ENCODE results near the gene C17orf50.

The C17orf50 gene

DNA sequence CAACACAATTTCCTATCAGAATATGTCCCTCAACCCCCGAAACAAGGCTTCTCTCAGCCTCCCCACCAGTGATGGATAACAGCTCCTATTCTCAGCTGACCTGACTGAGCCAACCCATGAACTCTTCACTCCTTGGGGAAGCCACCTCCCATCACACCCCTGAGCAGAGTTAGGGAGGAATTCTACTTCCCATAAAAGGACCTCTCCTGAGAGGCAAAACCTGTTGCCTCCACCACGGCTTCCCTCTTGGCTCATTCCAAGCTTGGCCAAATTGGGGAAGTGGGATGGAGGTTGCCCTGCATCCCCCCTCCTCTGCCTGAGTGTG lies 34.9 kb upstream of the C17orf50 start:
- no peak overlapping the region for H3K27ac ChIP-seq
- no peak overlapping the region for H3K4me3 ChIP-seq
- peaks cover 29% of the 10 kb centered on the region for H3K4me1 ChIP-seq
- peak overlapping the region; percentile 67; the same call in 1 of the 2 replicates for H3K4me2 ChIP-seq
- no peaks in the 10 kb centered on the region for H3K27me3 ChIP-seq
- TF ChIP-seq Cebpa-rat (IDR thresholded peaks at IDR 0.05), result no peak
- H3K36me3 ChIP-seq, result peaks cover 79% of the 10 kb centered on the region
- no peak overlapping the region for H3K9ac ChIP-seq
- H3K9me3 ChIP-seq, result no peaks in the 10 kb centered on the region
- peaks cover 15% of the 10 kb centered on the region; the same call in 1 of the 2 replicates for H4K20me1 ChIP-seq

DNA sequence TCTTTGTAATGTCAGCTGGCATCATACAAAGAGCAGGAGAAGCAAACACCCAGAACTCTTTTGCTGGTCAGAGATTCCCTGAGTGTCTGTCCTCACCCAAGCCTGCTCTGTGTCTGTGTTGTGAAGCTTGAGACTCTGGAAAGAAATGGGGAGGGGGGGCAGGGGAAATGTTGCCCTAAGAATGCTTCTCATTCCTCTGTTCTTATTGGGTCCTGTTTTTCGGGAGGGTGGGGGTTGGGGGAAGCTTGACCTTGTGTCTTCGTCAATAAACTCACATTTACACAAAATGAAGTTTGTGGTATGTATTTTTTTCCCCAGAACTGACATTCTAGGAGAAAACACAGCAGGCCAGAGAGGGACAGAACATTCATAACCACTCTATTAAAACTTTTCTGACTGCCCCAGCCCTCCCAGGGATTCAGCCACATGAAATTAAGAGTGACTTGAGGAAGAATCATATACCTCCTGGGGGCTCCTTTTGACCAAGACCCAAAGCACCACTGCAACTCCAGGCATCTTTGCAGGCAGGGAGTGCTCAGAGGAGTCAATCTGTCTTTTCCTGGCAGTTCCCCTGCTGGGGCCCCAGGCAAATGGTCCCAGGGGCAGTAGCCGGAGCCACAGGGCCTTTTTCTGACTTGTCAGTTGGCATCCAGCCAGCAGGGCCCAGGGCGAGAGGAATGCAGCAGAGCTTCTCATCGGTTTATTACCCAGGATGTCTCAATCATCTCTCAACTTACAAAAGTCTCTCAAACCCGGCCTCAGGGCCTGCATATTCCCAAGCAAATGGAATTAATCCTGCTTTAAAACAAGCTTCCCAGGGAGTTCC lies 34.3 kb upstream of the C17orf50 start:
- TF ChIP-seq Cebpa-rat (IDR thresholded peaks at IDR 0.05), result no peak
- no peaks in the 10 kb centered on the region for H3K9me3 ChIP-seq
- H4K20me1 ChIP-seq, result peaks cover 15% of the 10 kb centered on the region; the same call in 1 of the 2 replicates
- H3K4me3 ChIP-seq, result no peak overlapping the region
- no peaks in the 10 kb centered on the region for H3K27me3 ChIP-seq
- H3K9ac ChIP-seq, result peak overlapping the region; percentile 50; the same call in 1 of the 2 replicates
- H3K36me3 ChIP-seq, result peaks cover 73% of the 10 kb centered on the region
- H3K4me1 ChIP-seq, result peaks cover 35% of the 10 kb centered on the region
- peak overlapping the region; percentile 40; the same call in 1 of the 2 replicates for H3K27ac ChIP-seq
- peak overlapping the region; percentile 67 for H3K4me2 ChIP-seq

DNA sequence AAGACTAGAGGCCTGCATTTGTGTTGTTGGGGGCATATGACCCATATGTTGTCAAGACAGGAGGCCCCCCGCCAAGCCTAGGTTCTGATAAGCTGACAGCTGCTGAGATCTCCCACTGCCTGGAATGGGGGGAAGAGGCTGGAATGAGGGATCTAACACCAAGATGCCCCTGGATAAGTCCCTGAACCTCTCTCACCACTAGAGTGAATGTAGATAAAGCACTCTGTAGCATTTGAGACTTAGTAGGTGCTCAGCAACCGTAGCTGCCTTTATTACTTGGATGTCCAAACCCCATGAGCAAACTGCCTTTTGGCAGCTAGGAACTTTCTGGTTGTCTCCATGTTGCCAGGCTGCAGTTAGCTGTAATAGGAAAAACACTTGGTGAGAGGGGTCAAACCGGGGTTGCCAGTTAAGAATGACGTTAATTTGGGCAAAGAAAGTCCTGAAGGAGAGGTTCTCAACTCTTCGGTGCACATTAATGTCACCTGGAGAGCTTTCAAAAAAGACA lies 33.7 kb upstream of the C17orf50 start:
- Histone ChIP-seq H3K36me3 (peaks cover 66% of the 10 kb centered on the region), H3K27me3 (no peaks in the 10 kb centered on the region), H3K9ac (no peak overlapping the region), H3K9me3 (no peaks in the 10 kb centered on the region), H3K4me1 (peaks cover 36% of the 10 kb centered on the region), H3K4me2 (peak overlapping the region; percentile 67), H3K27ac (0 out of 2 replicates have a peak overlapping the region, but pooled peaks have one; percentile 40), H4K20me1 (peaks cover 15% of the 10 kb centered on the region; the same call in 1 of the 2 replicates), H3K4me3 (no peak overlapping the region)
- TF ChIP-seq Cebpa-rat (IDR thresholded peaks at IDR 0.05), result no peak

DNA sequence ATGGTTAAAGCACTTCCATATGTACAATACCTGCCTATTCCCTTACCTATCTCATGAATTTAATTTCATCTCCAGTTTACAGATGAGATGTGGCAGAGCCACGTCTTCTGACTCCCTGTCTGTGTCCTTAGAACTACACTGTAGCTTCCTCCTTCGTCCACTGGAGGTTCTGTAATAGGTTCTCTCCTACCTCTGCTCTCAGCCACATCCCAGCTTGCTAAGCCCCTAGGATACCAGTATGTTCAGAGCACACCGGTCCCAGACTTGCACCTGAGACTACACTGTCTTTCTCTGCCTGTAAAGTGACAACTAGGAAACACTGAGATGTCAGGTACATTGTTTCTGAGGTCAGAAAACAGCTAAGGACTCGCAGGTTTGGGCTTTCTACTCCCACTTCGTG lies 33.1 kb upstream of the C17orf50 start:
- H3K27me3 ChIP-seq, result no peaks in the 10 kb centered on the region
- no peak overlapping the region for H3K4me3 ChIP-seq
- peaks cover 42% of the 10 kb centered on the region for H3K4me1 ChIP-seq
- H3K9me3 ChIP-seq, result no peaks in the 10 kb centered on the region
- H3K9ac ChIP-seq, result no peak overlapping the region
- no peak for TF ChIP-seq Cebpa-rat (IDR thresholded peaks at IDR 0.05)
- no peak overlapping the region for H3K4me2 ChIP-seq
- H4K20me1 ChIP-seq, result peaks cover 21% of the 10 kb centered on the region
- H3K27ac ChIP-seq, result no peak overlapping the region
- peaks cover 62% of the 10 kb centered on the region for H3K36me3 ChIP-seq

DNA sequence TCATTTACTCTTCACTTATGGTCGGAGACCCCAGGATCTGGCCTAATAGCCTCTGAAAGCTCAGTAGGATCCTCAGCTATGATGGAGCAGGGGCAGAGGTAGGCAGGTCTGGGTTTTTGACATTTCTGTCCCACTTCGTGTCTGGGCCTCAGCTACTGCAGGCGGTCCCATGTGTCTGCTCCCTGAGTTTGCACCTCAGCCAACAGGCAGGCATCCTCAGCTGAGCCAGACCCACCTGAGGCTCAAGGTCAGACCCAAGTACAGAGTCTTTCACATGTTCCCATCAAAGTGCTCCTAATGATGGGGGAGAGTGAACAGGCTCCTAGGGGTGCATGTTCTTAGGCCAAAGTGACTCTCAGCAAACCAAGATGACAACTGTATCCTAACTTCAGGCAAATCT lies 32.1 kb upstream of the C17orf50 start:
- H4K20me1 ChIP-seq, result peaks cover 30% of the 10 kb centered on the region
- no peaks in the 10 kb centered on the region for H3K9me3 ChIP-seq
- no peak overlapping the region for H3K4me3 ChIP-seq
- no peak overlapping the region for H3K27ac ChIP-seq
- no peak overlapping the region for H3K4me2 ChIP-seq
- peaks cover 53% of the 10 kb centered on the region for H3K36me3 ChIP-seq
- H3K9ac ChIP-seq, result no peak overlapping the region
- H3K4me1 ChIP-seq, result peaks cover 52% of the 10 kb centered on the region
- no peak for TF ChIP-seq Cebpa-rat (IDR thresholded peaks at IDR 0.05)
- H3K27me3 ChIP-seq, result no peaks in the 10 kb centered on the region

DNA sequence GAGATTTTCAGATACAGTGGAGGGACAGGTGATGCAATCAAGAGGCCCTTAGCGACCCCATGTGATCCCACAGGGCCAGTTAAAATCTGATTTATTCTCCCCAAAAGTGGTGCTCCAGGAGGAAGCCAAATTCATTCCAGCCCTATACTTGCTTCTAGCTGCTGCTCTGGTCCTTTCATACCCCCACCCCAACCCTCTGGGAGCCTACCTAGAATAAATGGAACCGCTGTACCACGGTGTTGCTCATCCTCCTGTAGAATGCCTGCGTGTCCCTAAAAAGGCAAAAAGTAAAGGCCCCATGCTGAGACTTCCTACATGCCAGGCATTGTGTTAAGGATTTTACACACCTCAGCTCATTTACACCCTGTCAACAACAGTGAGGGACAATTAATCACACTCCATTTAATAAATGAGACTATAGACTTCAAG lies 31.3 kb upstream of the C17orf50 start:
- TF ChIP-seq Cebpa-rat (IDR thresholded peaks at IDR 0.05), result no peak
- Histone ChIP-seq H3K27ac (no peak overlapping the region), H3K4me2 (no peak overlapping the region), H3K9me3 (no peaks in the 10 kb centered on the region), H3K27me3 (no peaks in the 10 kb centered on the region), H3K4me1 (peaks cover 55% of the 10 kb centered on the region), H3K36me3 (peaks cover 44% of the 10 kb centered on the region), H3K9ac (no peak overlapping the region), H3K4me3 (no peak overlapping the region), H4K20me1 (peaks cover 39% of the 10 kb centered on the region)

DNA sequence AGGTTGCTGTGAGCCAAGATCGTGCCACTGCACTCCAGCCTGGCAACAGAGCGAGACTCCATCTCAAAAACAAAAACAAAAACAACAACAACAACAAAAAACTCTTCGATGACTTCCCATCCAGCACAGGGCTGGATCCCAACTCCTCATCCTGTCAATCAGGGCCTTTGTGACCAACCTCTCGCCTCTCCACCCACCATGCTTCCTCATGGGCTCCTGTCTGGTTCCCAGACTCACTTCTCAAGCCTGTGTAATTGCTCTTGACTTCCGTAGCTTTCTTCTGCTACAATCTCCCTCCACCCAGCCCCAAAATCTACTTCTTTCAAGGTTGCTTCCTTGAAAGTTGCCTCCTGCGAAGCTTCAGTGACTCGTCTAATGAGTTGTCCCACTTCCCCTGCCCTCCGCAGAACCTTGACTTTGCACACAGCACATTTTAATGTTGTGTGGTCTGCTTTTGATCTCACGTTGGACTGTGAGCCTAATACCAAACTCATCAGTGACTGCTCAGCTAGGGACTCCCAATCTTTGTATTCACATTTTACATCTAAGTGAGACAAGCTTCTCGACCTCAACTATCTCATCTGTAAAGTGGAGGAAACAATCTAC lies 30.2 kb upstream of the C17orf50 start:
- H3K27ac ChIP-seq, result no peak overlapping the region
- H3K4me3 ChIP-seq, result no peak overlapping the region
- H3K27me3 ChIP-seq, result no peaks in the 10 kb centered on the region
- H3K9ac ChIP-seq, result no peak overlapping the region
- TF ChIP-seq Cebpa-rat (IDR thresholded peaks at IDR 0.05), result no peak
- H3K36me3 ChIP-seq, result peaks cover 33% of the 10 kb centered on the region
- peak overlapping the region; percentile 86 for H3K4me2 ChIP-seq
- H3K9me3 ChIP-seq, result no peaks in the 10 kb centered on the region
- peaks cover 52% of the 10 kb centered on the region for H3K4me1 ChIP-seq
- H4K20me1 ChIP-seq, result peaks cover 48% of the 10 kb centered on the region

DNA sequence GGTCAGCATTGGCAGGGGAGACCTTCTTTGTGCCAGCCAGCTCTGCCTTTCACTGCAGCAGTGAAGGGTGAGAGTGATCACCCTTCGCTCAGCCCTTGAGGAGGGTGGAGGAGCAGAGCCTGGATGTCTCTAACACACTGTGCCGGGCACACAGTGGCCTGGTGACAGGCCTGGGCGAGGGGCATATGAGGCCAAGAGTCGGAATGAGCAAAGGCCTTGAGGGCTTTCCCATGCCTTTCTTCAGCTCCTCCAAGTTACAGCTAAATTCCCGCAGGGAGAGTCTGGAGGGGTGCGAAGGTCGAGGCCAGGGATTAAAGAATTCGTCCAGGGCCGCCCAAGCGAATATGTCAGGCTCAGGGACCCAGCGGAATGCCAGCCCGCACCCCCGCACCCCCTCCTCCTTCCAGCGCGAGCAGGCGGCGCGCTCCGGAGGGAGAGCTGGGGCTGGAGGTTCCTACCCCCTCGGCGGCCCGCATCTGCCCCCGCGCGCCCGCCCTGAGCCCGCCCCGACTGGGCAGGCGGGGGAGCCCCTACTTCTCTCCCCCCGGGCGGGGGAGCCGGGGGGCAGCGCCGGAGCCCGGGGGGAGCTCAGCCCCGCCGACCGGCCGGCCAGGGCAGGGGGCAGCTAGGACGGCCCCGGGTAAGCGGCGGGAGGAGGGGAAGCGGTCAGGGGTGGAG lies 29.3 kb upstream of the C17orf50 start, which contains the start of gene RASL10B:
Gene RASL10B, plus strand, starts transcription at position 401 of the 678 bp plus-strand sequence. CDS start 3,546 bp downstream, outside the sequence.
- no peak for TF ChIP-seq Cebpa-rat (IDR thresholded peaks at IDR 0.05)
- peak within 1 kb of the TSS; percentile 79 for H3K4me3 ChIP-seq
- H3K9me3 ChIP-seq, result no peaks in the 10 kb centered on the region
- peak within 1 kb of the TSS; percentile 69 for H3K27ac ChIP-seq
- H4K20me1 ChIP-seq, result peaks cover 47% of the 10 kb centered on the region
- peak within 1 kb of the TSS; percentile 99 for H3K4me2 ChIP-seq
- H3K4me1 ChIP-seq, result peaks cover 44% of the 10 kb centered on the region
- H3K9ac ChIP-seq, result peak within 1 kb of the TSS; percentile 82
- no peaks in the 10 kb centered on the region for H3K27me3 ChIP-seq
- peaks cover 31% of the 10 kb centered on the region; the same call in 1 of the 2 replicates for H3K36me3 ChIP-seq

DNA sequence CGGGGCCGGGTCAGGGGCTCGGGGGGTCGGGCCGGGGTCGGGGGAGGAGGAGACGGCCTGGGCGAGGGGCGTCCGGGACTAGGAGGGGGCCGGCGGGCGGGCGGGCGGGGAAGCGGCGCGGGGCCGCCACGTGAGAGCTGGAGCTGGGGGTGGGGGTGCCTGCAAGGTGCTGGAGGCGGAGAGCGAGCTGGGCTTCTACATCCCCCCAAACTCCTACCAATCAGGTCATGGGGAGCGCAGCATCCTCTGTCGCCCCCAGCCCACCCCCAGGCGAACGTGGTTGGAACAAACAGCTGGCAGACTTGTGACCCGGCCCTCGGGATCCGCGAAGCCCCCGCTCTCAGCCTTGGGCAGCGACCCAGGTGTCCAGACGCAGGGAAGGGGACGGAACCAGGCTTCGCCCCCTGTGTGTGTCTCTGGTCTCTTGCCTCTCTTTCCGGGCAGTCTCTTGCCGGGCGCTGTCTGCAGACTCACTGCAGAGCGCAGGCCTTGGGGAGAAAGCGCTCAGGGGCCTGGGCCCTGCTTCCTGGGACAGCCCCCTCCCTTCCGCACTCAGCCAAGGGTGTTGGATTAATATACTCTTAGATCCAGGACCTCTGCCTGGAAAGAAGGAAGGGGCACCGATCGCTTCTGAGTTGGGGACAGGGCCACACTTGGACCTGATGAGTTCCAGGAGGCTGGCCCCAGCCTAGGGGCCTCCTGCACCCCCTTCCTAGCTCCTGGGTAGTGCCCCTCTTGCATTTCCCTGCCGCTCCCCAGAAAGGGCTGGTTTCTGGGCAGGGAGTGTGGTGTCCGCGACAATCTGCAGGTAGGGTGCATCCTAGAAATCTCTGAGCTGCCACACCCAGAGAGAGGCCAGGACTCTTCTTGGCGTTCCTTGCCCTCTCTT lies 28.5 kb upstream of the C17orf50 start:
- peak overlapping the region; percentile 99 for H3K4me2 ChIP-seq

More for the DNA sequence above, 28.5 kb upstream of the C17orf50 start:
- Histone ChIP-seq H3K9me3 (no peaks in the 10 kb centered on the region), H3K4me1 (peaks cover 36% of the 10 kb centered on the region), H4K20me1 (peaks cover 39% of the 10 kb centered on the region), H3K27ac (peak overlapping the region; percentile 69), H3K36me3 (peaks cover 24% of the 10 kb centered on the region; the same call in 1 of the 2 replicates), H3K4me3 (peak overlapping the region; percentile 79), H3K9ac (peak overlapping the region; percentile 82), H3K27me3 (no peaks in the 10 kb centered on the region)
- no peak for TF ChIP-seq Cebpa-rat (IDR thresholded peaks at IDR 0.05)

All from BLaER1 (cell line).